Endodermal cell (in vitro differentiated cells): ENCODE measurements around the gene CAMK1. TPM values are rescaled to one million over a fixed set of nuclear protein-coding genes. Genes with fewer than 3 reads are reported as not detected.

ENCODE experiments used
- DNase-seq: peaks from one replicate; pipeline ENCODE4 v3.0.0-alpha.2; 2017
- H3K27ac ChIP-seq: 2 replicates; pipeline ENCODE4 v1.5.1; 2013; ENCODE audit warnings: mild to moderate bottlenecking, low read depth, low read length, moderate library complexity
- H3K27me3 ChIP-seq: 2 replicates; pipeline ENCODE4 v1.6.1; 2013; ENCODE audit warnings: mild to moderate bottlenecking, low read length, moderate library complexity; ENCODE audit not compliant: insufficient read depth, control insufficient read depth, poor library complexity, severe bottlenecking
- H3K36me3 ChIP-seq: 2 replicates; pipeline ENCODE4 v1.7.0; 2013; ENCODE audit warnings: mild to moderate bottlenecking, low read length, moderate library complexity; ENCODE audit not compliant: control insufficient read depth, insufficient read depth
- H3K4me1 ChIP-seq: one replicate; pipeline ENCODE4 v1.7.0; 2013; ENCODE audit warnings: low read length; ENCODE audit not compliant: control insufficient read depth, insufficient read depth
- H3K4me3 ChIP-seq: 2 replicates; pipeline ENCODE4 v1.5.1; 2013; ENCODE audit warnings: mild to moderate bottlenecking, low read length, moderate library complexity
- H3K9ac ChIP-seq: 2 replicates; pipeline ENCODE4 v1.6.1; 2013; ENCODE audit warnings: mild to moderate bottlenecking, low read length, moderate library complexity; ENCODE audit not compliant: poor library complexity, severe bottlenecking; ENCODE audit errors: extremely low read depth
- H3K9me3 ChIP-seq: 2 replicates; pipeline ENCODE4 v1.6.1; 2013; ENCODE audit warnings: mild to moderate bottlenecking, low read length, moderate library complexity; ENCODE audit not compliant: control insufficient read depth
- H3K27ac Mint-ChIP-seq: 2 replicates; pipeline ENCODE4 v1.8.0; 2020; ENCODE audit warnings: mixed read lengths
- H3K27me3 Mint-ChIP-seq: 2 replicates; pipeline ENCODE4 v1.8.0; 2021; ENCODE audit warnings: mild to moderate bottlenecking, mixed read lengths; ENCODE audit not compliant: insufficient read depth
- H3K36me3 Mint-ChIP-seq: 2 replicates; pipeline ENCODE4 v1.8.0; 2020; ENCODE audit warnings: low read depth, mixed read lengths
- H3K4me1 Mint-ChIP-seq: 2 replicates; pipeline ENCODE4 v1.8.0; 2020; ENCODE audit warnings: mixed read lengths
- H3K4me3 Mint-ChIP-seq: 2 replicates; pipeline ENCODE4 v1.8.0; 2020; ENCODE audit warnings: mild to moderate bottlenecking, moderate library complexity, mixed read lengths
- H3K9me3 Mint-ChIP-seq: 2 replicates; pipeline ENCODE4 v1.8.0; 2020; ENCODE audit warnings: mild to moderate bottlenecking, mixed read lengths
- WGBS, 2 experiments: methylation state at CpG; one replicate each; pipeline versions ENCODE4 v1.1.5 to v1.1.7; 2013; ENCODE audit warnings: missing lambda C conversion rate in 2 of 2, mixed read lengths in 1 of 2; ENCODE audit not compliant: insufficient coverage in 1 of 2, insufficient read length in 1 of 2; 5-methylcytosine and 5-hydroxymethylcytosine counted together
- total RNA-seq, 2 donors: library from RNA; stranded (reverse); fragmentation: NEBNext Ultra II Directional in 1 of 2; extraction: Animal tissue kit (Norgen Biotek cat#: 25700) in 1 of 2; gene quantifications; 2 replicates in 1 of 2; 3 replicates in 1 of 2; pipeline ENCODE4 v1.2.1, GENCODE V29; 2021
- TF ChIP-seq, protein P1 (sequence below): fragments of 200-600 bp; sonication (generic); conservative IDR thresholded peaks from 2 replicates; pipeline ENCODE4 v1.5.0; 2021; ENCODE audit warnings: antibody characterized with exemption, mild to moderate bottlenecking

CAMK1 gene
- total RNA-seq, 2 donors from 2014 or later, result 10.1 to 13.3 TPM

GRCh38 chr3:9791790-9792404 is 22.1 kb upstream of the CAMK1 start:
- H3K36me3 ChIP-seq, result peaks cover 47% of the 10 kb centered on the region
- H3K4me1 Mint-ChIP-seq, result peaks cover 11% of the 10 kb centered on the region
- H3K27ac Mint-ChIP-seq, result peak overlapping the region; percentile 100
- H3K4me3 Mint-ChIP-seq, result peak overlapping the region; percentile 92
- 18 to 62% methylated on average over 4 to 14 of the region's 14 CpGs for WGBS, 2 experiments
- H3K9me3 ChIP-seq, result no peaks in the 10 kb centered on the region
- no peaks in the 10 kb centered on the region for H3K27me3 ChIP-seq
- peak overlapping the region; percentile 95 for H3K9ac ChIP-seq
- peak overlapping the region; percentile 90 for H3K4me3 ChIP-seq
- H3K27me3 Mint-ChIP-seq, result no peaks in the 10 kb centered on the region
- DNase-seq, result no peak
- no peaks in the 10 kb centered on the region for H3K4me1 ChIP-seq
- H3K9me3 Mint-ChIP-seq, result no peaks in the 10 kb centered on the region
- peaks cover 46% of the 10 kb centered on the region for H3K36me3 Mint-ChIP-seq
- H3K27ac ChIP-seq, result peak overlapping the region; percentile 99
- TF ChIP-seq, protein P1, sequence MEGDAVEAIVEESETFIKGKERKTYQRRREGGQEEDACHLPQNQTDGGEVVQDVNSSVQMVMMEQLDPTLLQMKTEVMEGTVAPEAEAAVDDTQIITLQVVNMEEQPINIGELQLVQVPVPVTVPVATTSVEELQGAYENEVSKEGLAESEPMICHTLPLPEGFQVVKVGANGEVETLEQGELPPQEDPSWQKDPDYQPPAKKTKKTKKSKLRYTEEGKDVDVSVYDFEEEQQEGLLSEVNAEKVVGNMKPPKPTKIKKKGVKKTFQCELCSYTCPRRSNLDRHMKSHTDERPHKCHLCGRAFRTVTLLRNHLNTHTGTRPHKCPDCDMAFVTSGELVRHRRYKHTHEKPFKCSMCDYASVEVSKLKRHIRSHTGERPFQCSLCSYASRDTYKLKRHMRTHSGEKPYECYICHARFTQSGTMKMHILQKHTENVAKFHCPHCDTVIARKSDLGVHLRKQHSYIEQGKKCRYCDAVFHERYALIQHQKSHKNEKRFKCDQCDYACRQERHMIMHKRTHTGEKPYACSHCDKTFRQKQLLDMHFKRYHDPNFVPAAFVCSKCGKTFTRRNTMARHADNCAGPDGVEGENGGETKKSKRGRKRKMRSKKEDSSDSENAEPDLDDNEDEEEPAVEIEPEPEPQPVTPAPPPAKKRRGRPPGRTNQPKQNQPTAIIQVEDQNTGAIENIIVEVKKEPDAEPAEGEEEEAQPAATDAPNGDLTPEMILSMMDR, result no peak

- Histone ChIP-seq H3K4me3 (peak overlapping the region; percentile 90), H3K9ac (no peak overlapping the region), H3K27ac (no peak overlapping the region), H3K36me3 (peaks cover 53% of the 10 kb centered on the region), H3K9me3 (no peaks in the 10 kb centered on the region), H3K27me3 (no peaks in the 10 kb centered on the region), H3K4me1 (no peaks in the 10 kb centered on the region)
- H3K4me1 Mint-ChIP-seq, result peaks cover 11% of the 10 kb centered on the region
- 94 to 98% methylated on average over 11 of the region's 11 CpGs for WGBS, 2 experiments
- TF ChIP-seq, protein P1, result no peak
- H3K27me3 Mint-ChIP-seq, result no peaks in the 10 kb centered on the region
- no peak overlapping the region for H3K27ac Mint-ChIP-seq
- H3K4me3 Mint-ChIP-seq, result peak overlapping the region; percentile 92
- peaks cover 49% of the 10 kb centered on the region for H3K36me3 Mint-ChIP-seq
- no peak for DNase-seq
- no peaks in the 10 kb centered on the region for H3K9me3 Mint-ChIP-seq
Observed at GRCh38 chr3:9791127-9791526, 21.4 kb upstream of the CAMK1 start.

DNA sequence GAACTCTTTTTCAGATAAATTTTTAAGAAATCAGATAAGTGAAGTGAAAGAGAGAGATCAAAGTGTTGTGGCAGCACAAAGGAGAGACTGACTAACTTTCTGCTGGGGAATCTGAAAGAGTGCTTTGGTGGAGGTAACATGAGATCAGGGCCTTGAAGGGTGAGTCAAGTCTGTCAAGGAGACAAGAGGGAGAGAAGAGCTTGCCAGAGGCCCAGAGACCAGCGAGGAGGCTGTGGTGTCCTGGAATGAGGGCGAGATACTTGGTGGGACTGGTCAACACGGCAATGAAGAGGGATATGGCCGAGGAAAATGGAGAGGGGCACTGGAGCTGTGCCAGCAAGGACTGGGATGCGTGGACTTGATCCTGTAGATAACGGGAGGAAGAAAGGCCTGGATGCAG is 18.0 kb upstream of the CAMK1 start:
- H3K36me3 Mint-ChIP-seq, result peaks cover 64% of the 10 kb centered on the region
- Histone ChIP-seq H3K27ac (no peak overlapping the region), H3K9ac (no peak overlapping the region), H3K4me3 (no peak overlapping the region), H3K27me3 (no peaks in the 10 kb centered on the region), H3K36me3 (peaks cover 64% of the 10 kb centered on the region), H3K9me3 (no peaks in the 10 kb centered on the region), H3K4me1 (no peaks in the 10 kb centered on the region)
- WGBS, 2 experiments, result 93 to 96% methylated on average over 5 to 6 of the region's 6 CpGs
- no peak for DNase-seq
- peaks cover 4% of the 10 kb centered on the region for H3K4me1 Mint-ChIP-seq
- peak overlapping the region; percentile 10 for H3K27ac Mint-ChIP-seq
- no peaks in the 10 kb centered on the region for H3K9me3 Mint-ChIP-seq
- no peaks in the 10 kb centered on the region for H3K27me3 Mint-ChIP-seq
- H3K4me3 Mint-ChIP-seq, result no peak overlapping the region
- TF ChIP-seq, protein P1, result no peak
